OCI-LY3 (cell line): ENCODE measurements around the gene FCER2.
"Not testable (repeated sequence)": the region's sequence is repeated elsewhere in the genome, so short reads cannot be mapped to it uniquely, and the experiment has no call there.

Source experiments
- H2AFZ ChIP-seq: fragments of 200-600, 300-600 bp; shearing (Covaris generic); 2 replicates; pipeline ENCODE4 v1.6.0; 2014; ENCODE audit warnings: antibody characterized with exemption, low read depth, low read length
- H3K27ac ChIP-seq: fragments of 200-600, 300-600 bp; sonication (generic); 2 replicates; pipeline ENCODE4 v1.5.1; 2014; ENCODE audit warnings: mild to moderate bottlenecking, low read length, moderate library complexity, mixed read lengths
- H3K27me3 ChIP-seq: fragments of 200-600, 300-600 bp; sonication (generic); 2 replicates; pipeline ENCODE4 v1.6.1; 2014; ENCODE audit warnings: low read depth, low read length, mixed read lengths
- H3K36me3 ChIP-seq: fragments of 200-600, 300-600 bp; sonication (generic); replicated peaks from 2 replicates; pipeline ENCODE3; 2014; ENCODE audit warnings: low read depth, low read length, mixed read lengths
- H3K4me1 ChIP-seq: fragments of 300-600, 200-600 bp; sonication (generic); 2 replicates; pipeline ENCODE4 v1.6.1; 2014; ENCODE audit warnings: low read length, mixed read lengths
- H3K4me2 ChIP-seq: fragments of 200-600, 300-600 bp; sonication (generic); 2 replicates; pipeline ENCODE4 v1.6.1; 2014; ENCODE audit warnings: low read length, mixed read lengths
- H3K4me3 ChIP-seq: fragments of 300-600, 200-600 bp; sonication (generic); 2 replicates; pipeline ENCODE4 v1.5.1; 2014; ENCODE audit warnings: antibody characterized with exemption, mild to moderate bottlenecking, low read length, moderate library complexity
- H3K79me2 ChIP-seq: fragments of 300-600, 200-600 bp; shearing (Covaris generic); 2 replicates; pipeline ENCODE4 v1.6.1; 2014; ENCODE audit warnings: mild to moderate bottlenecking, low read length, mixed read lengths
- H3K9ac ChIP-seq: fragments of 300-600, 200-600 bp; shearing (Covaris generic); 2 replicates; pipeline ENCODE4 v1.6.0; 2014; ENCODE audit warnings: mild to moderate bottlenecking, low read length, moderate library complexity
- H3K9me3 ChIP-seq: fragments of 200-600, 300-600 bp; shearing (Covaris generic); 2 replicates; pipeline ENCODE4 v1.6.1; 2014; ENCODE audit warnings: low read length, mixed read lengths; ENCODE audit not compliant: insufficient read depth
- H4K20me1 ChIP-seq: fragments of 200-600, 300-600 bp; sonication (generic); 2 replicates; pipeline ENCODE4 v1.6.1; 2016; ENCODE audit warnings: low read length, mixed read lengths; ENCODE audit not compliant: insufficient read depth
- CTCF ChIP-seq: fragments of 200-600, 300-600 bp; sonication (generic); IDR thresholded peaks from 2 replicates; pipeline ENCODE4 v1.5.1; 2014; ENCODE audit warnings: antibody characterized with exemption, low read length, low read depth
- EZH2phosphoT487 ChIP-seq: fragments of 200-600 bp; shearing (Covaris generic); IDR thresholded peaks from 2 replicates; pipeline ENCODE4 v1.6.1; 2018; ENCODE audit warnings: antibody characterized with exemption, mixed run types, low read depth

The FCER2 gene

GRCh38 chr19:7748171-7748570, 46.2 kb upstream of the FCER2 start:
- H3K4me1 ChIP-seq, result peaks cover 28% of the 10 kb centered on the region
- no peaks in the 10 kb centered on the region for H3K36me3 ChIP-seq
- peaks cover 12% of the 10 kb centered on the region; the same call in 1 of the 2 replicates for H3K9me3 ChIP-seq
- H4K20me1 ChIP-seq, result peaks cover 14% of the 10 kb centered on the region; the same call in 1 of the 2 replicates
- TF ChIP-seq CTCF (no peak), EZH2phosphoT487 (no peak)
- no peaks in the 10 kb centered on the region for H3K79me2 ChIP-seq
- H3K4me2 ChIP-seq, result no peak overlapping the region
- H2AFZ ChIP-seq, result no peak overlapping the region
- peaks cover 69% of the 10 kb centered on the region for H3K27me3 ChIP-seq
- H3K9ac ChIP-seq, result no peak overlapping the region
- H3K27ac ChIP-seq, result no peak overlapping the region
- no peak overlapping the region for H3K4me3 ChIP-seq

- peaks cover 36% of the 10 kb centered on the region for H3K4me1 ChIP-seq
- no peak within 1 kb of the TSS for H3K27ac ChIP-seq
- H3K4me2 ChIP-seq, result no peak within 1 kb of the TSS
- peaks cover 73% of the 10 kb centered on the region for H3K27me3 ChIP-seq
- peaks cover 12% of the 10 kb centered on the region; the same call in 1 of the 2 replicates for H3K9me3 ChIP-seq
- peaks cover 22% of the 10 kb centered on the region; the same call in 1 of the 2 replicates for H4K20me1 ChIP-seq
- H3K4me3 ChIP-seq, result no peak within 1 kb of the TSS
- H3K79me2 ChIP-seq, result no peaks in the 10 kb centered on the region
- H2AFZ ChIP-seq, result no peak within 1 kb of the TSS
- H3K36me3 ChIP-seq, result no peaks in the 10 kb centered on the region
- no peak within 1 kb of the TSS for H3K9ac ChIP-seq
- TF ChIP-seq CTCF, result no peak
These were observed 45.3 kb upstream of the FCER2 start, which contains the start of gene CD209 for GRCh38 chr19:7746903-7747884. Gene CD209 (minus strand): TSS chr19:7747534. CDS start chr19:7747511, 23 bp downstream.

GRCh38 chr19:7746306-7746705, 44.4 kb upstream of the FCER2 start:
- not testable (repeated sequence) for H3K27ac ChIP-seq, H3K36me3 ChIP-seq, H2AFZ ChIP-seq, H3K9ac ChIP-seq, H3K4me3 ChIP-seq, H3K79me2 ChIP-seq, H3K4me2 ChIP-seq
- peaks cover 12% of the 10 kb centered on the region; the same call in 1 of the 2 replicates for H3K9me3 ChIP-seq
- H4K20me1 ChIP-seq, result peaks cover 22% of the 10 kb centered on the region; the same call in 1 of the 2 replicates
- H3K27me3 ChIP-seq, result peaks cover 80% of the 10 kb centered on the region
- peaks cover 32% of the 10 kb centered on the region for H3K4me1 ChIP-seq

GRCh38 chr19:7744871-7745650, 43.1 kb upstream of the FCER2 start:
- Histone ChIP-seq H3K4me2 (no peak overlapping the region), H3K4me3 (no peak overlapping the region), H4K20me1 (peaks cover 22% of the 10 kb centered on the region; the same call in 1 of the 2 replicates), H3K4me1 (peaks cover 24% of the 10 kb centered on the region), H3K36me3 (no peaks in the 10 kb centered on the region), H3K27me3 (peaks cover 81% of the 10 kb centered on the region), H3K9me3 (peaks cover 5% of the 10 kb centered on the region; the same call in 1 of the 2 replicates), H3K27ac (no peak overlapping the region), H3K9ac (no peak overlapping the region), H2AFZ (no peak overlapping the region), H3K79me2 (no peaks in the 10 kb centered on the region)
- no peak for TF ChIP-seq EZH2phosphoT487
- TF ChIP-seq CTCF, result no peak
